Peyer's patch (tissue), 4 donors: ENCODE data around the gene ESR2.

Source experiments
- CTCF ChIP-seq, 6 experiments: fragments of 450-650 bp in 4 of 6; fragments of 200-600 bp in 2 of 6; sonication (generic) in 1 of 6; IDR thresholded peaks; one replicate each; pipeline ENCODE4 v1.5.1; 2017 to 2019; ENCODE audit warnings: antibody characterized with exemption in 6 of 6, mild to moderate bottlenecking in 3 of 6, moderate library complexity in 1 of 6
- POLR2A ChIP-seq, 2 donors: fragments of 450-650 bp; IDR thresholded peaks; one replicate each; pipeline ENCODE4 v1.5.1; 2017; ENCODE audit warnings: antibody characterized with exemption in 2 of 2, mild to moderate bottlenecking in 2 of 2, moderate library complexity in 2 of 2

- no peak for TF ChIP-seq CTCF (IDR thresholded peaks at IDR 0.05)
- no peak for TF ChIP-seq POLR2A (IDR thresholded peaks at IDR 0.05)
Measured at GRCh38 chr14:64225151-64225757, 68.9 kb downstream of the ESR2 start.
